ACC112 (cell line): ENCODE data around the gene IL22RA1.

Source experiments
- H2AFZ ChIP-seq: fragments of 200-600 bp; sonication (generic); one replicate; pipeline ENCODE4 v1.6.0; 2017; ENCODE audit warnings: antibody characterized with exemption, low read length; ENCODE audit not compliant: unreplicated experiment
- H3K27ac ChIP-seq: fragments of 200-600 bp; sonication (generic); 2 replicates; pipeline ENCODE4 v1.5.1; 2014; ENCODE audit warnings: low read depth, mild to moderate bottlenecking, antibody characterized with exemption, low read length, moderate library complexity
- H3K27me3 ChIP-seq: fragments of 200-600 bp; sonication (generic); 2 replicates; pipeline ENCODE4 v1.6.1; 2014; ENCODE audit warnings: mild to moderate bottlenecking, antibody characterized with exemption, low read length, moderate library complexity, mixed read lengths; ENCODE audit not compliant: insufficient read depth
- H3K36me3 ChIP-seq: fragments of 200-600 bp; sonication (generic); 2 replicates; pipeline ENCODE4 v1.6.1; 2016; ENCODE audit warnings: mild to moderate bottlenecking, antibody characterized with exemption, low read length, moderate library complexity, mixed read lengths; ENCODE audit not compliant: insufficient read depth
- H3K4me1 ChIP-seq: fragments of 200-600 bp; sonication (generic); one replicate; pipeline ENCODE4 v1.6.1; 2016; ENCODE audit warnings: low read length, mixed read lengths; ENCODE audit not compliant: insufficient read depth, unreplicated experiment, control insufficient read depth
- H3K4me3 ChIP-seq: fragments of 200-600 bp; sonication (generic); 2 replicates; pipeline ENCODE4 v1.5.1; 2014; ENCODE audit warnings: mild to moderate bottlenecking, low read depth, low read length
- H3K79me2 ChIP-seq: fragments of 200-600 bp; sonication (generic); one replicate; pipeline ENCODE4 v1.6.0; 2016; ENCODE audit warnings: low read length; ENCODE audit not compliant: control insufficient read depth, unreplicated experiment, insufficient read depth

Gene IL22RA1

GRCh38 chr1:24138476-24139221, 4.3 kb downstream of the IL22RA1 start:
- H3K27me3 ChIP-seq: no peaks in the 10 kb centered on the region
- H3K4me3 ChIP-seq: no peak overlapping the region
- H3K4me1 ChIP-seq: peaks cover 6% of the 10 kb centered on the region
- H2AFZ ChIP-seq: no peak overlapping the region
- no peaks in the 10 kb centered on the region for H3K79me2 ChIP-seq
- peaks cover 3% of the 10 kb centered on the region; the same call in 1 of the 2 replicates for H3K36me3 ChIP-seq
- no peak overlapping the region for H3K27ac ChIP-seq

GRCh38 chr1:24136956-24137539, 5.9 kb downstream of the IL22RA1 start:
- Histone ChIP-seq H3K4me3 (no peak overlapping the region), H3K27me3 (no peaks in the 10 kb centered on the region), H3K36me3 (peaks cover 7% of the 10 kb centered on the region), H3K27ac (no peak overlapping the region), H3K4me1 (peaks cover 3% of the 10 kb centered on the region), H2AFZ (no peak overlapping the region), H3K79me2 (no peaks in the 10 kb centered on the region)

DNA sequence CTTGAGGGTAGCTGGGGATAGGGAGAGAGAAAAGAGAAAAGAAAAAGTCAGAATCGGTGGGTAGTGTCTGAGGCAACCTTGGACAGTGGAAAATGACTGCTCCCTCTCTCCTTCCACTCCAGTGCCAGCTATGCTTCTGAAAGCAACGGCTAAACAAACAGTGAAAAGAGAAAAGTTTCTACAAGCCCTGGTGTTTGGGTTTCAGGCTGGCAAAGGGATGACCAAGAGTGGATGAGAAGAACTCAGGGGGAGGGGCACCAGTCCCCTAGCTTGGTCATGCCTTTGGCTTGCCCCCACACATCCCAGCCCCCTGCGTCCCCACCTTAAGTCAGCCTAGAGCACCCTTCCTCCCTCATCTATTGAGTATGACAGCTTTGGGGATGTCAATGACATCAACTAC, 8.6 kb downstream of the IL22RA1 start:
- H2AFZ ChIP-seq: no peak overlapping the region
- no peaks in the 10 kb centered on the region for H3K4me1 ChIP-seq
- no peaks in the 10 kb centered on the region for H3K27me3 ChIP-seq
- H3K4me3 ChIP-seq: no peak overlapping the region
- peaks cover 11% of the 10 kb centered on the region for H3K36me3 ChIP-seq
- no peaks in the 10 kb centered on the region for H3K79me2 ChIP-seq
- H3K27ac ChIP-seq: no peak overlapping the region

GRCh38 chr1:24133819-24134218, 9.1 kb downstream of the IL22RA1 start:
- Histone ChIP-seq H2AFZ (no peak overlapping the region), H3K36me3 (peaks cover 11% of the 10 kb centered on the region), H3K27ac (no peak overlapping the region), H3K4me1 (no peaks in the 10 kb centered on the region), H3K27me3 (no peaks in the 10 kb centered on the region), H3K79me2 (no peaks in the 10 kb centered on the region), H3K4me3 (no peak overlapping the region)

GRCh38 chr1:24130385-24130784, 12.6 kb downstream of the IL22RA1 start:
- peaks cover 9% of the 10 kb centered on the region for H3K4me1 ChIP-seq

DNA sequence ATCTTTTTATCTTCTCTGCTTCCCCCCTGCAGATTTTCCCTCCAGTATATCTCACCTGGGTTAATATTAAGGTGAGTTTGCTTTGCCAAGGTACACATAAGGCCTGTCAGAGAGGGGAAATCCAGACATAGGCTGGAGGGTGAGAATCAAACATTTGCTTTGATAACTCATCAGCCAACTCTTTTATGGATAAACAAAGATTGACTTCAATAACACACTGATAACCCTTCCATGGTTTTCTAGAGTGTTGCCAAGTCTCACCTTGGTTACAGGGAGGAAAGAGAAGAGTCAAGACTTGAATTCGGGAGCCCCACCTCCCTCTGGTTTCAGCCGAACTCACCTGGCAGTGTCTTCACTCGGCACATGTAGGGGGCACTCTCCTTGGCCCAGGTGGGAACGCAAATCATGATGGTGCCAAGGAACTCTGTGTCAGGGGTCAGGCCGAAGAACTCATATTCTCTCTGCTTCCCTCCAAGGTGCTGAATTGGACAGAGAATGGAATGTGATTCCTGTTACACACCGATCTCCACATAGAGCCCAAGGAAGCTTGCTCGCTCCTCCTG, 15.1 kb downstream of the IL22RA1 start:
- peaks cover 21% of the 10 kb centered on the region for H3K4me1 ChIP-seq
- H3K36me3 ChIP-seq: peaks cover 5% of the 10 kb centered on the region; the same call in 1 of the 2 replicates
- no peak overlapping the region for H3K27ac ChIP-seq
- no peaks in the 10 kb centered on the region for H3K79me2 ChIP-seq
- no peak overlapping the region for H3K4me3 ChIP-seq
- H3K27me3 ChIP-seq: no peaks in the 10 kb centered on the region
- no peak overlapping the region for H2AFZ ChIP-seq

More at GRCh38 chr1:24130385-24130784, 12.6 kb downstream of the IL22RA1 start:
- peaks cover 11% of the 10 kb centered on the region for H3K36me3 ChIP-seq
- H3K27me3 ChIP-seq: no peaks in the 10 kb centered on the region
- no peak overlapping the region for H3K27ac ChIP-seq
- no peak overlapping the region for H3K4me3 ChIP-seq
- no peaks in the 10 kb centered on the region for H3K79me2 ChIP-seq
- H2AFZ ChIP-seq: no peak overlapping the region

- H3K27me3 ChIP-seq: no peaks in the 10 kb centered on the region
- H3K79me2 ChIP-seq: no peaks in the 10 kb centered on the region
- H3K27ac ChIP-seq: no peak overlapping the region
- H3K36me3 ChIP-seq: peaks cover 4% of the 10 kb centered on the region; the same call in 1 of the 2 replicates
- peaks cover 21% of the 10 kb centered on the region for H3K4me1 ChIP-seq
- no peak overlapping the region for H2AFZ ChIP-seq
- H3K4me3 ChIP-seq: no peak overlapping the region
Measured at GRCh38 chr1:24127134-24127800, 15.7 kb downstream of the IL22RA1 start.

DNA sequence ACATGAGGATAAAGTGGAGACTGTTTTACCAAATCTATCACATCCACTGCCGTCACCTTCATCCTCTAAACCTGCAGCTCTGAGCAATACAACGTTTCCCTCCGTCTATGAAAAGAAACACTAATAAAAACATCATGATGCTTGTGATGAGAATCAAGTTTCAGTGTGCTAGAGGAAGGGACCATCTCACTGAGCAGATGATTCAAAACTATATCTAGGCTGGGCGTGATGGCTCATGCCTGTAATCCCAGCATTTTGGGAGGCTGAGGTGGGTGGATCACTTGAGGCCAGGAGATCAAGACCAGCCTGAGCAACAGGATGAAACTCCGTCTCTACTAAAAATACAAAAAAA, 16.3 kb downstream of the IL22RA1 start:
- H3K4me1 ChIP-seq: peaks cover 21% of the 10 kb centered on the region
- 0 out of 2 replicates have a peak overlapping the region, but pooled peaks have one; percentile 26 for H3K27ac ChIP-seq
- H3K4me3 ChIP-seq: no peak overlapping the region
- peaks cover 4% of the 10 kb centered on the region; the same call in 1 of the 2 replicates for H3K36me3 ChIP-seq
- H2AFZ ChIP-seq: no peak overlapping the region
- H3K79me2 ChIP-seq: no peaks in the 10 kb centered on the region
- no peaks in the 10 kb centered on the region for H3K27me3 ChIP-seq

DNA sequence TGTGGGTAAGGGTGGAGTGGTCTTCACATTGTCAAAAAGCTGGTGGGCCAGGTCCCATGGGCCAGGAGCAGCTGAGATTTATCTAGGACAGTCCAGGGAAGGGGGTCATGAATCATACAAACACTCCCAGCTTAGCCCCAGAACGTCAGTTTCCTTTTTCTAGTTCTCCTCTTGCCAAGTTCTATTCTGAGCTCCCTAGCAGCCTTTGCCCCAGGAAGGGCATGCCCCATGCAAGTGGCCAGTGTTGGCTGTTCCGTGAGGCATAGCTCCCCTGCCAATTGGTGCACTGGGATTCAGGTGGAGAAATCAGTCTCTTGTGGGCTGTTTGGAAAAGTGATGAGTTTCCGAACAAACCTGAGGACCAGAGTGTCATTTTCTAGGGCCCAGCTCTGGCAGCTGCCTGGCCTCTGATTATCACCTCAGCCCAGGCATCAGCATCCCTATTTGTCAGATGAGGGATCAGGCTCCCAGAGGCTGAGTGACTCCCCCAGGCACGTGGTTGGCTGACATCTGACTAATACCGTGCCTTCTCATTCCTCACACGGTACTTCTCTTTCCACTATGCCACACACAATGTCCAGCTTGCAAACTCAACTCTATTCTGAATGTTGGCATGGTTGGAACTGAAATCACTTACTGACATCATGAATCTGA, 16.8 kb downstream of the IL22RA1 start:
- Histone ChIP-seq H3K79me2 (no peaks in the 10 kb centered on the region), H2AFZ (no peak overlapping the region), H3K27ac (peak overlapping the region; percentile 26; the same call in 1 of the 2 replicates), H3K27me3 (no peaks in the 10 kb centered on the region), H3K36me3 (peaks cover 4% of the 10 kb centered on the region; the same call in 1 of the 2 replicates), H3K4me1 (peaks cover 21% of the 10 kb centered on the region), H3K4me3 (no peak overlapping the region)

GRCh38 chr1:24125456-24125855, 17.5 kb downstream of the IL22RA1 start:
- H2AFZ ChIP-seq: no peak overlapping the region
- no peaks in the 10 kb centered on the region for H3K36me3 ChIP-seq
- H3K27me3 ChIP-seq: no peaks in the 10 kb centered on the region
- no peak overlapping the region for H3K4me3 ChIP-seq
- H3K27ac ChIP-seq: no peak overlapping the region; the same call in 1 of the 2 replicates
- H3K4me1 ChIP-seq: peaks cover 26% of the 10 kb centered on the region
- no peaks in the 10 kb centered on the region for H3K79me2 ChIP-seq
